GM20000 (cell line): ENCODE measurements around the gene TSC2.

Source experiments
- DNase-seq: peaks from one replicate; pipeline ENCODE4 v3.0.0; 2012; ENCODE audit warnings: low spot score
- CTCF ChIP-seq: IDR thresholded peaks from 2 replicates; pipeline ENCODE4 v1.5.1; 2012; ENCODE audit warnings: mild to moderate bottlenecking, control low read depth; ENCODE audit errors: extremely low read depth, missing control alignments

TSC2 gene

GRCh38 chr16:2066139-2066538 lies 18.4 kb downstream of the TSC2 start:
- no peak for TF ChIP-seq CTCF
- DNase-seq: no peak

GRCh38 chr16:2070576-2071453 lies 23.0 kb downstream of the TSC2 start:
- no peak for DNase-seq
- no peak for TF ChIP-seq CTCF

GRCh38 chr16:2071454-2072202 lies 23.8 kb downstream of the TSC2 start:
- no peak for TF ChIP-seq CTCF

GRCh38 chr16:2072926-2073325 lies 25.1 kb downstream of the TSC2 start:
- DNase-seq: no peak
- no peak for TF ChIP-seq CTCF

More at GRCh38 chr16:2071454-2072202, 23.8 kb downstream of the TSC2 start:
- DNase-seq: no peak

- TF ChIP-seq CTCF: no peak
- DNase-seq: no peak
Observed at GRCh38 chr16:2074071-2074470, 26.3 kb downstream of the TSC2 start.

GRCh38 chr16:2075631-2076030 lies 27.8 kb downstream of the TSC2 start:
- DNase-seq: no peak
- TF ChIP-seq CTCF: no peak

- no peak for TF ChIP-seq CTCF
- DNase-seq: no peak
Observed at GRCh38 chr16:2076072-2076865, 28.5 kb downstream of the TSC2 start.
